OCI-LY1 (cell line): ENCODE measurements around the gene ARL8A.

Source experiments
- H2AFZ ChIP-seq: fragments of 200-600 bp; sonication (generic), shearing (Covaris generic); 2 replicates; pipeline ENCODE4 v1.6.0; 2014; ENCODE audit warnings: antibody characterized with exemption, mild to moderate bottlenecking, low read length
- H3F3A ChIP-seq: fragments of 200-600 bp; sonication (generic), shearing (Covaris generic); 2 replicates; pipeline ENCODE4 v1.6.0; 2014; ENCODE audit warnings: mild to moderate bottlenecking, antibody characterized with exemption, low read length, moderate library complexity; ENCODE audit not compliant: insufficient read depth
- H3K27ac ChIP-seq: fragments of 200-600 bp; sonication (generic); 2 replicates; pipeline ENCODE4 v1.5.1; 2014; ENCODE audit warnings: low read length, mixed run types, mild to moderate bottlenecking, low read depth; ENCODE audit not compliant: poor library complexity, severe bottlenecking
- H3K27me3 ChIP-seq: fragments of 200-600 bp; sonication (generic); 2 replicates; pipeline ENCODE4 v1.6.0; 2014; ENCODE audit warnings: antibody characterized with exemption, mild to moderate bottlenecking, low read length, moderate library complexity; ENCODE audit not compliant: insufficient read depth
- H3K36me3 ChIP-seq: fragments of 200-600 bp; sonication (generic); 2 replicates; pipeline ENCODE4 v1.6.1; 2014; ENCODE audit warnings: mild to moderate bottlenecking, antibody characterized with exemption, low read length, moderate library complexity, mixed read lengths; ENCODE audit not compliant: insufficient read depth
- H3K4me1 ChIP-seq: fragments of 200-600 bp; sonication (generic); 2 replicates; pipeline ENCODE4 v1.5.1; 2014; ENCODE audit warnings: mild to moderate bottlenecking, low read length, moderate library complexity; ENCODE audit not compliant: insufficient read depth, severe bottlenecking
- H3K4me2 ChIP-seq: fragments of 200-600 bp; sonication (generic), shearing (Covaris generic); 2 replicates; pipeline ENCODE4 v1.6.1; 2014; ENCODE audit warnings: low read length
- H3K4me3 ChIP-seq: fragments of 200-600 bp; sonication (generic); 2 replicates; pipeline ENCODE4 v1.5.1; 2014; ENCODE audit warnings: low read length, low read depth, mild to moderate bottlenecking, mixed read lengths; ENCODE audit not compliant: poor library complexity, severe bottlenecking
- H3K79me2 ChIP-seq: fragments of 200-600 bp; shearing (Covaris generic); 2 replicates; pipeline ENCODE4 v1.6.1; 2016; ENCODE audit warnings: mixed run types, low read length, mixed read lengths; ENCODE audit not compliant: insufficient read depth
- H3K9ac ChIP-seq: fragments of 200-600 bp; sonication (generic), shearing (Covaris generic); 2 replicates; pipeline ENCODE4 v1.6.1; 2014; ENCODE audit warnings: mild to moderate bottlenecking, low read length, mixed read lengths
- H3K9me2 ChIP-seq: fragments of 200-600 bp; sonication (generic), shearing (Covaris generic); 2 replicates; pipeline ENCODE4 v1.6.1; 2014; ENCODE audit warnings: low read depth, mild to moderate bottlenecking, low read length, mixed read lengths
- H3K9me3 ChIP-seq: fragments of 200-600 bp; shearing (Covaris generic); 2 replicates; pipeline ENCODE4 v1.6.1; 2014; ENCODE audit warnings: low read length, mixed read lengths
- H4K20me1 ChIP-seq: fragments of 200-600 bp; sonication (generic), shearing (Covaris generic); 2 replicates; pipeline ENCODE4 v1.6.0; 2016; ENCODE audit warnings: mild to moderate bottlenecking, low read length; ENCODE audit not compliant: insufficient read depth
- CTCF ChIP-seq: fragments of 200-600 bp; sonication (generic), shearing (Covaris generic); IDR thresholded peaks from 2 replicates; pipeline ENCODE4 v1.5.1; 2017; ENCODE audit warnings: mild to moderate bottlenecking, antibody characterized with exemption, low read length, moderate library complexity, mixed read lengths
- EZH2 ChIP-seq: fragments of 200-600 bp; sonication (generic), shearing (Covaris generic); IDR thresholded peaks from 2 replicates; pipeline ENCODE4 v1.8.0; 2017; ENCODE audit warnings: borderline replicate concordance, mixed run types, mild to moderate bottlenecking, antibody characterized with exemption, low read length, moderate library complexity, mixed read lengths

Gene ARL8A

DNA sequence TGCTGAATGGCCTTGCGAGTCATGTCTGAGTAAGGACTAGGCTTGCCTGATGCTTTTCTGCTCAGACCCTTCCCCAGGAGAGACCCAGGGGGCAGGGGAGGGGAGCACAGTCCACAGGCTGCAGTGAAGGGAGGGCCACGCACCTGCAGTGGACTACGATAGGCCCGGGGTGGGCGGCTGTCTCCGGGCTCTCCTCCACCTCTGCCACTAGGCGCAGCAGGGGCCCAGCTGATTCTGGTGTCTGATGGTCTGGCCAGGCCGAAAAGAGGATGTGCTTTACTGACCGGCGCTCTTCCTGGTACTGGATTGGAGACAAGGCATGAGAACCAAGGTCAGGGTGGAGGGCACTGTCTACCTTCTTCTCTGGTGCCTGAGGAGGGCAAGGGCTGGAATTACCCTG, 7.9 kb upstream of the ARL8A start:
- no peak for TF ChIP-seq CTCF
- no peak for TF ChIP-seq EZH2
- H3K4me1 ChIP-seq = peaks cover 16% of the 10 kb centered on the region
- H3K9ac ChIP-seq = no peak overlapping the region
- no peak overlapping the region for H3K4me3 ChIP-seq
- no peaks in the 10 kb centered on the region for H3K27me3 ChIP-seq
- H3K4me2 ChIP-seq = no peak overlapping the region
- no peak overlapping the region for H2AFZ ChIP-seq
- peaks cover 96% of the 10 kb centered on the region for H3K36me3 ChIP-seq
- H3F3A ChIP-seq = no peaks in the 10 kb centered on the region
- no peaks in the 10 kb centered on the region for H3K9me2 ChIP-seq
- no peak overlapping the region for H3K27ac ChIP-seq
- no peaks in the 10 kb centered on the region for H3K9me3 ChIP-seq
- no peaks in the 10 kb centered on the region for H4K20me1 ChIP-seq
- H3K79me2 ChIP-seq = no peaks in the 10 kb centered on the region

DNA sequence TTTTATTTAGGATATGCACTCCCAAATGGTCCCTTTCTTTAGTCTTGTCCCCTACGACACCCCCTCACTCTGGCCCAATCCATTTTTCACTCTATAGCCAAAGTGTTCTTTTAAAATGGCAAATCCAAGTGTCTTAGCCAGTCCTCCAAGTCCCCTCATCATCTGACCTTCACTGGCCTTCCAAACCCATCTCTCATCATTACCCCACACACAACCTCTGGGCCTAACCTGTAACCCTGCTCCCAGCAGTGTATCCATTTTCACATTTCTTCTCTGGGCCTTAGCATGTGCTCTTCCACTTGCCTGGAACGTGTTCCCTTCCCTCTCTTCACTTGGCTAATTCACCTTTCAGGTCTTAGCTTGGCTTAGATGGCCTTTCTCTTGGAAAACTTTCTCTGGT, 6.5 kb upstream of the ARL8A start:
- Histone ChIP-seq H3K9ac (no peak overlapping the region), H3K9me3 (no peaks in the 10 kb centered on the region), H3K9me2 (no peaks in the 10 kb centered on the region), H3K27me3 (no peaks in the 10 kb centered on the region), H3K27ac (no peak overlapping the region), H3K36me3 (peaks cover 90% of the 10 kb centered on the region), H3F3A (no peaks in the 10 kb centered on the region), H3K4me3 (no peak overlapping the region), H3K4me1 (peaks cover 16% of the 10 kb centered on the region), H4K20me1 (no peaks in the 10 kb centered on the region), H2AFZ (no peak overlapping the region), H3K4me2 (no peak overlapping the region), H3K79me2 (no peaks in the 10 kb centered on the region)
- no peak for TF ChIP-seq CTCF
- TF ChIP-seq EZH2 = no peak

GRCh38 chr1:202150602-202151001, 6.1 kb upstream of the ARL8A start:
- Histone ChIP-seq H3K27me3 (no peaks in the 10 kb centered on the region), H3K79me2 (no peaks in the 10 kb centered on the region), H3K4me1 (peaks cover 11% of the 10 kb centered on the region), H3F3A (no peaks in the 10 kb centered on the region), H3K9me3 (no peaks in the 10 kb centered on the region), H3K36me3 (peaks cover 87% of the 10 kb centered on the region), H3K9ac (no peak overlapping the region), H3K27ac (no peak overlapping the region), H3K4me2 (no peak overlapping the region), H4K20me1 (no peaks in the 10 kb centered on the region), H2AFZ (no peak overlapping the region), H3K9me2 (no peaks in the 10 kb centered on the region), H3K4me3 (no peak overlapping the region)
- no peak for TF ChIP-seq EZH2
- TF ChIP-seq CTCF = no peak
